EL (cell line): ENCODE results near the gene TMC1.

ENCODE experiments used
- DNase-seq: peaks from one replicate; pipeline ENCODE4 v3.0.0-alpha.2; 2016

TMC1 gene

GRCh38 chr9:72882117-72882775, 360.8 kb downstream of the TMC1 start:
- DNase-seq = no peak

- no peak for DNase-seq
These were observed 362.5 kb downstream of the TMC1 start for GRCh38 chr9:72883875-72884274.

GRCh38 chr9:72884508-72884907, 363.1 kb downstream of the TMC1 start:
- DNase-seq = no peak
